NCI-H510A treated with DMSO at 0.1 percent for 48 hours (cell line): ENCODE measurements around the gene NCOR2.
"Not testable (repeated sequence)": the region's sequence is repeated elsewhere in the genome, so short reads cannot be mapped to it uniquely, and the experiment has no call there.

ENCODE experiments used
- DNase-seq: peaks from one replicate; lab custom pipeline; 2025; lab: John Stamatoyannopoulos, UW

NCOR2 gene

DNA sequence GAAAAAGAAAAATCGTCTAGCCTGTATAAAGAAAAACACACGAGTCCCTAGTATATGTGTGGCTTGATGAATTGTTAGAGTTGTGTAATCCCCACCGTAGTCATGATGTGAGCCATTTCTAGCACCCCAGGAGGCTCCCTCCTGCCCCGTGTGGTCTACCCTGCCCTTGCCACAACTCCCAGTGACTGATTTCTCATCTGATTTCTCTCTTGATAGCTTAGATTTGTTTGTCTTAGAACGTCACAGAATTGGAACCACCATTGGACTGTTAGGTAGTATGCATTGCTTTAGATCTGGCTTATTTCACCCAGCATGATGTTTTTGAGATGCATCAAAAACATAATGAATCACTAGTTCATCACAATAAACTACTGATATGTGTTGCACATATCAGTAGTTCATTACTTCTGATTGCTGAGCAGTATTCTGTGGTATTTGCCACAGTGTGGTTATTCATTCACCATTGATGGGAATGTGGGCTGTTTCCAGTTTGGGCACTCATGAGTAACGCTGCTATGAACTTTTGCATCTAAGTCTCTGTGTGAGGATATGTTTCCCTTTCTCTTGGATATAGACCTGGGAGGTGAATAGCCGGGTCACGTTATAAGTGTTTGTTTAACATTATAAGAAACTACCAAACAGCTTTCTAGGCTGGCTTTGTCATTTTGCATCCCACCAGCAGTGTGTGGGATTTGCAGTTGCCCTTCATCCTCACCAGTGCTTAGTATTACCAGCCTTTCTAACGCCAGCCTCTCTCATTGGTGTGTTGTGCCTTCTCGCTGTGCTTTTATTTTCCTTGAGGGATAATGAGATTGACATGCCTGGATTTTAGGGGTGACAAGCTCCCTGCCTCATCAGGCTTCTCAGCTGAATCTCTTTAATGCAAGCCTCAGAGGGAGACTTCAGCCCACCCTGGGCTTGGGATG, 31.9 kb upstream of the NCOR2 start:
- DNase-seq: no peak

DNA sequence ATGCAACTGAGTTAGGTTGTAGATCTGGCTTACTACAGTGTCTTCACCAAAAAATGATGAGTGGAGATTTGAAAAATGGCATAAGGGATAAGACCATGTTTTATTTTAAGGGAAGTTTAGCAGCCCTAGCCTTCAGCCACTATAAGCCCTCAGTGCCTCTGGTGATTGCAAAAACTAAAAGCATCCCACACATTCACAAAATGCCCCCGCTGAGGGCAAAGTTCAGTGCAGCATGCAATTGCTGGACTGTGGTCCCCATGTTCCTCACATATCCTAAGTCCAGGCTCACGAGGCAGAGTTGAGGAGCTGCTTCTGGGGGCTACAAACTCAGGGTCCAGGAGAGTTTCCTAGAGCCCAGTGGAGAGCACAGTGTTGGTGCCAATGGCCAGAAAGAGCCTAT, 29.6 kb upstream of the NCOR2 start:
- no peak for DNase-seq

DNA sequence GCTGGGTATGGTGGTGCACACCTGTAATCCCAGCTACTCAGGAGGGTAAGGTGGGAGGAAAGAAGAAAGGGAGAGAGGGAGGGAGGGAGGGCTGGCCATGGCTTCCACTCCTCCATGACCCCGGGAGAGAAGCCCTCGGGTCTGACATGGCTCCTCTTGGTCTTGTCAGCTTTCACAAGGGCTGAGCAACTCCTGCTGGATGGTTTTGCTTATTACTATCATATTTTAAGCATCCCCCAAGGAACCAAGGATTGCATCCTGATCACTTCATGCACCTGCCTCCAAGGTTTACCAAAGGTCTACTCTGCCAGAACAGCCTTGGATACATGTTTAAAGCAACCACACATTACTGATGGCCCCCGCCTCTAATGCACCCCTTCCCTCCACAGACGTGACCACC, 28.0 kb upstream of the NCOR2 start:
- DNase-seq: no peak

DNA sequence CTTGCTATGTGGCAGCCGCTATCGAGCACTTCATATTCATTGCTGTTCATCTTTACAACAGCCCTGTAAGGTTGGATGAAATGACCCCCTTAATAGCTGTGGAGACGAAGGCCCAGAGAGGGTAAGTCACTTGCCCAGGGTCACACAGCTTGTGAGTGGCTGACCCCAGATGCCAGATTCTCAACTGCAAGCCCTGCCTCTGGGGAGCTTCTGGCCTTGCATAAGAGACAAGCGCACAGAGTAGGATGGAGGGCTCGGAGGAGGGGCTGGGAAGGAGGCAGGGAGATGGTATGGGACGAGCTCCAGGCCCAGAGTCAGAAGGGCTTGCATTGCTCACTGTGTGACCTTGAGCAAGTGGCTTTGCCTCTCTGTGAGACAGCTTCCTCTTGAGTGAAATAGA, 27.4 kb upstream of the NCOR2 start:
- DNase-seq: no peak

DNA sequence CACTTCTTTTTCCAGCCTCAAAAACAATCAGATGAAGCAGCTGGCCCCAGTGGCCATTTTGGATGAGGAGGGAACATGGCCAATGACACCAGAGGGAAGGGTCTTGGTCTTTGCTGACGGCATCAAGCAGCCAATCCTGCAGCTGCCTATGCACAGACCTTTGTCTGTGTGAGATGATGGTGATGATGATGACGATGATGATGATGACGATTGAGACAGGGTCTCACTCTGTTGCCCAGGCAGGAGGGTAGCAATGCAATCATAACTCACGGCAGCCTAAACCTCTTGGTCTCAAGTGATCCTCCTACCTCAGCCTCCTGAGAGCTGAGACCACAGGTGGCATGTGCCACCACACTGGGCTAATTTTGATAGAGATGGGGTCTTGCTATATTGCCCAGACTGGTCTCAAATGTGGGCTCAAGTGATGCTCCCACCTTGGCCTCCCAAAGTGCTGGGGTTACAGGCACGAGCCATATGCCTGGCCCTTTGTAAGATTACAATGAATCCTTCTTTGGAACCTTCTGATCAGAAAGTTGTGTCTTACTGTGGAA, 26.5 kb upstream of the NCOR2 start:
- DNase-seq: no peak

DNA sequence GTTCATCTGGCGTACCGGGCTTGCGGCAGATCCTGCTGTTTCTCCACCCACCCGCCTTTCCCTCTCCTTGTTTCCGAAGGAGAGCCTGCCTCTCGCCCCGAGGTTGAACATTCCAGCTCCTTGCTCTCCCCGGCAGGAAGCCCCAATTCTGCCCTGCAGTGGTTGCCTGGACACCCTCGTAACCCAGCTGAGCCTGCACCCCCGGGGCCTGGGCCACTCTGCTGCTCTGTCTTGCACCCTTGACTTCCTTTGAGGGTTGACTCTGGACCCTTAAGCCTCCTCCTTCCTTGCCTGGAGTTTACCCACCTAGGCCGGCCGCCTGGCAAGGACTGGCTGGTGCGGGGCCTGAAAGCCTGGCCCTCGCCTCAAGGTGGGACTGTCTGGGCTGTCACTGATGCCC, 25.8 kb upstream of the NCOR2 start:
- DNase-seq: no peak

DNA sequence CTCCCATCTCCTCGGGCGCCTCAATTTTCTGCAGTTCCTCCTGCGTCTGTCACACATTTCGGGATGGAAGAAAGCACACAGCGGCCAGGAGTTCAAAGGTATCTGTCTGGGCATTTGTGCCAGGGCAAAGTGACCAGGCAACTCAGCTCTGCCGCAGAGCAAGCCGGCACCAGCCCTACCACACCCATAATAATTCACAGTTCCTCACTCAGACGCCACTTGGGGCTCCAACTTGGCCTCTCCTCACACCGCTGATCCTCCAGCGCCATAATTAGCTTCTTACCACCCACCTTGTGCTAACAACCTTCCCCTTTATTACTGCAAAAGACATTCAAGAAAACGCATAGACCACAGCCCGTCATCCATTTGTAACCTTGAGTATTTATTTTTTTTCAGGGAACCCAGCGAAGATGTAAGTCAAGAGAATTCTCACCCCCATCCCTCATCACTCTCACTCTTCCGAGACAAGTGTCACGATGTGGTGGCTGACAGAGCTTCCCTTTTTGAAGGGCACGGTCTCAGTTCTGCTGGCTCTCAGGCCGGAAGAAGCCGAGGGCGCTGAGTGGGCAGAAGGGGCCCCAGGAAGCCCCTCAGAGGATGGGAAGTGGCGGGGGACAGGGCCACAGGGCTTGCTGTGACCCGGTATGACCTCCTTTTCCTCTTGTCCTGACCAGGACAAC, 25.2 kb upstream of the NCOR2 start:
- DNase-seq: no peak

DNA sequence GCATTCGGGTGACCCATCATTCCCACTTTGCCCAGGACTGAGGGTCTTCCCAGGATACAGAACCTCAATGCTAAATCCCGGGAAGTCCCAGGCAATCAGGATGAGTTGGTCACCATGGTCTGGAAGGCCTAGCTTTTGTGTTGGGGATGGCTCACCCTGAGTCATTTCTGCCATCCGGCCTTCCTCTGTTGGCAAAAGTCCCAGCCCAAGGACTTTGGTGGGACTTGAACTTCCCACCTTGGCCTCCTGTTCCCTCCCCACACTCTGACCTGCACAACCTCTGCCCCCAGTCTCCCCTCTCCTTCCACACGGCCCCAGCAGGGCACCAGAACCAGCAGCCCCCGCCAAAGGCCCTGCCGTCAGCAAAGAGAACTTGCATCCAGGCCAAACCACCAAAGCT, 24.6 kb upstream of the NCOR2 start:
- no peak for DNase-seq

DNA sequence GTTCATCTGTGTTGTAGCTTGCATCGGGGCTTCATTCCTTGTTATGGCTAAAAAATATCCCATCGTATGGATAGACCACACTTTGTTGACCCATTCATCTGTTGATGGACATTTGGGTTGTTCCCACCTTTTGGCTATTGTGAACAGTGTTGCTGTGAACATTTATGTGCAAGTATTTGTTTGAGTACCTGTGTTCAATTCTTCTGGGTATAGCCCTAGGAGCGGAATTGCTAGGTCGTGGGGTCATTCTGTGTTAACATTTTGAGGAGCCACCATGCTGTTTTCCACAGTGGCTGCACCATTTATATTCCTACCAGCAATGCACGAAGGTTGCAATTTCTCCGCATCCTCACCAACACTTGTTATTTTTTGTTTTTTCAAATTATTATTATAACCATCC, 23.0 kb upstream of the NCOR2 start:
- no peak for DNase-seq

DNA sequence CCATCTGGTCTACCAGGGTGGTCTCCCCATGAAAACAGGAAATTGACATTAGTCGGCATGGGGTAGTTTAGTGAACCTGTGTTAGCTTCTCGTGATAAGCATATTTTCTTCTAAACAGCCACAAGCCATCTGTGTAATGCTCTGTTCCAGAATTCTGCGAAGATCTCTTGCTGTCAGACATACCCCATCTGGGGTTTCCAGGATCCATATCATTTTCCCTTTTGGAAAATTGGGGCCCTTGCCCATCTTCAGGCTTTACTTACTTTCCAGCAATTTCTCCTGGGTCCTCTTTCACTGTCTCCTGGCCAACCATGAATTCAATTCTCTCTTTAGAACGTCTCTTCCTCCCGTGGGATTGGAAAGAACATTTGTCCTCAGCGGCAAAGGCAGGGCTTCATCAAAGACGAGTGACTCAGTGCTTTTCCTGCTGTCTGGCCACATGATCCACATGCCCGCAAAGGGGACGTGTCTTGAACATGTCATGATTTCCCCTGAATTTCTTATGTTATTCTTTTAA, 21.4 kb upstream of the NCOR2 start:
- no peak for DNase-seq

DNA sequence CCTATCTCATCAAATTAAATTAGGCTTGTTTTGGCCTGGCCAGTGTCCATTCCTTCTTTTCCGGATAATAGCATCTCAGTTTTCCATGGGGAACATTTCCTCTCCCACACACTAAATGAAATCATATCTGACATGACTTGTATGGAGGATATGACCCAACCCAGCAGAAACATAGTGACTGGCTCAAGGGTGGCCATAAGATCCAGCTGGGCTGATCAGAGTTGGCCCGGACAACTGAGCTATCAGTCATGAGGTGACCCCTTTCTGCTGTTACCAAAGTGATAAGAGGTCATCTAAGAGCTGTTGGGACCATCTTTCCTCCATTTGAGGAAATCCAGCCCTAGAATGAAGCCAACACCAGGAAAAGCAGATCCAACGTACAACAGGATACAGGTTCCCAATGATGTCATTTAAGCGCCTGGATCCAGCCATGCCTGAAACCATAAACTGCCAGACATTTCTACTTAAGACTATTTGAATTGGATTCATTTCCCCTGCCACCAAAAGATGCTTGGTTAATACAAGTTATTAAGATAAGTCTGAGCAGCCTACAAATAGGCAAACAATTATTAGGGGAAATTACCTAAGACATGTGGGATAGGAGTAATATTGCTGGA, 20.7 kb upstream of the NCOR2 start:
- no peak for DNase-seq

DNA sequence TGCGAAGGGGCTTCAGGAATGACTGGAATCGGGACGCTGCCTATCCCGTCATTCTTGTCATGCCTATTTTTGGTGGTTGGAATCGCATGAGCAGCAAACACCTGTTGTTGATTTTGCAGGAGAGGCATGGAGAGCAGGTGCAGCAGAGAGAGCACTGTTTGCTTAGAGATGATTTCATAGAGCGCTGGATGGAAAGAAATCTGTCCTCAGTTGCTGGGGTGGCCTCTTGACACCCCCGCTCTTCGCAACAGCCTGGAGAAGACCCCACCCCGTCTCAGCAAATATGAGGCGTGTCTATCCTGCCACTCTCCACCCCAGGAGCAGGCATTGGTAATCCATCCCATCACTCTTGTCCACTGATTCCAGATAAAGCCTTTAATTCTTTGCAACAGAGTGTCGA, 19.3 kb upstream of the NCOR2 start:
- peak; percentile 98 for DNase-seq

DNA sequence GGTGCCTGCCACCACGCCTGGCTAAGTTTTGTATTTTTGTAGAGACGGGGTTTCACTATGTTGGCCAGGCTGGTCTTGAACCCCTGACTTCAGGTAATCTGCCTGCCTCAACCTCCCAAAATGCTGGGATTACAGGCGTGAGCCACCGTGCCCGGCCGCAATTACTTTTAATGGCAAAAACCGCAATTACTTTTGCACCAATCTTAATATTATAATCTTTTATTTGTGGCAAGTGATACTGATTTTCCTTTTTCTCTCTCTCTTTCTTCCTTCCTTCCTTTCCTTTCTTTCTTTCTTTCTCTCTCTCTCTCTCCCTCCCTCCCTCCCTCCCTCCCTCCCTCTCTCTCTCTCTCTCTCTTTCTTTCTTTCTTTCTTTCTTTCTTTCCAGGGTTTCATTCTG, 17.1 kb upstream of the NCOR2 start:
- not testable (repeated sequence) for DNase-seq

DNA sequence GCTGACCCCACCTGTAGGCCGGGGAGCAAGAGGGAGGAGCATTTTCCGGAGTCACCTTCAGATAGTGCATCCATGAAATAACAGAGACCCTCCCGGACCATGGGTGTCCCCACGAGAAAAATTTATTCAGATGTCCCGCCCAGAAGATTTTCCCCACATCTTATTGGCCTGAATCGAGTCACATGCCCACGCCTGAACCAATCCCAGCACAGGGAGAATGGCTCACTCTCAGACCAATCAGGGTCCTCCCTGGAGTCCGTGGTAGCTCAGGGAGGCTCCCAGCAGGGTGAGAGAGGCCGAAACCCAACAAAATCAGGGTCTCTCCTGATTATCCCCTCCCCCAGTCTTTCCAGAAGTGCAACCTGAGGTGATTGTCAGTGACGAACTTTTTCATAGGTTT, 16.4 kb upstream of the NCOR2 start:
- no peak for DNase-seq

DNA sequence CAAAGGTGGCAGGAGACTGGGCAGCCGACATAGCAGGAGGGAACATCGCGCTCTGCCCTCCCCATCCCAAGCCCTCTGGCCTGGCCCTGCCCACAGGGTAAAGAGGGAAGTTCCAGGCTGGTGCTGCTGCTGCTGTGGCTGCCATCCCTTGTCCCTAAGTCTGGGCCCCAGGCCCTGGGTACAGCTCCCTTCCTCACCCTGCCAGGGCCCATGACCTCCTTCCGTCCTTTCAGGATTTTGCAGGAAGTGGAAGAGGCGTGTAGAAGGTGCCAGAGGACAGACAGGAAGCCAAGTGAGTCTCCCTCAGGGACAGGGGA, 14.7 kb upstream of the NCOR2 start:
- no peak for DNase-seq

DNA sequence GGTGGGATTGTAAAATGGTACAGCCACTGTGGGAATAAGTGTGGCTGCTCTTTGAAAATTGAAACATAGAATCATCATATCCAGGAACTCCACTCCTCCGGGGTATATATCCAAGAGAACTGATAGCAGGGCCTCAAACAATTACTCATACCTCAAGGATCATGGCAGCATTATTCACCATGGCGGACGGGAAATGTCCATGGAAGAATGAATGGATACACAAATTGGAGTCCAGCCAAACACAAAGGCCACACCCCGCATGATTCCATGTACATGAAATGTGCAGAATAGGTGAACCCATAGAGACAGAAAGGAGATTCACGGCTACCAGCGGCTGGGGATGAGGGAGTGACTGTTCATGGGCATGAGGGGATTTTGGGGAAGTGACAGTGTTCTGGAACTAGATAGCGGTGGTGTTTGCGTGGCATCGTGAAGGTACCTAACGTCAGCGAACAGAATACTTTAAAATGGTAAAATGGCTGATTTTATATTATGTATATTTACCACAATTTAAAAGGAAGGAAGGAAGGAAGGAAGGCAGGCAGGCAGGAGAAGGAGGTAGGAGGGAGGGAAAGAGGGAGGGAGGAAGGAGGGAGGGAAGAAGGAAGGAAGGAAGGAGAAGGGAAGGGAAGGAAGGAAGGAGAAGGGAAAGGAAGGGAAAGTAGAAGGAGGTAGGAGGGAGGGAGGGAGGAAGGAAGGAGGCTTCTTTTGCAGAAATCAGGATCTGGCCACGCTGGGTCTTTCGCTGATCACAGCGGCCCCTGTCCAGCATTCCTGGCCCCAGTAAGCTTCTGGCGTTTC, 14.1 kb upstream of the NCOR2 start:
- no peak for DNase-seq

DNA sequence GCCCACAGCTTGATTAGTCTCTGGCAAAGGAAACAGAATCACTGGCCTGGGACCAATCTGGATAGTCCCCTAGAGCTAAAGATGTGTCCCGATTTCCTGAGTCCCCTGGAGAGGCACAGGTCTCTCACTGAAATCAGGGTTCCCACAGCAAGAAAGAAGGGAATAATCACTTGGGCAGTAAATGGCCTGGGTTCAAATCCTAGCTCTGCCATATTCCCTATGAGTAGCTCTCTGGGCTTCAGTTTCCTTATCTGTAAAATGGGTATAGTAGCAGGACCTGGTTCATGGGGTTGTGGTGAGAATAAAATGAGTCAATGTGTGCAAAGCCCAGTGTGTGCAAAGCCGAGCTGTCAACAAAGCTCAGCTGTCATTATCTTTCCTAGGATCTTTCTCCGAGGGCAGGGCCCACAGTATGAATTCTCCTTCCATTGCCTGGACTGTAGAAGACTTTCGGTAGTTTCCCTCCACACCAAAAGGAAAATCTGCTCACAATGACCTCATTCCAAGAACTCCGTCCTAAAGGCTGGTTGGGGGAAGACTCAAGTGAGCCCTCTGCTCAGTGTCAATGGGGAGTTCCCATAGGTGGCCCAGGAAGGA, 12.6 kb upstream of the NCOR2 start:
- DNase-seq: no peak

DNA sequence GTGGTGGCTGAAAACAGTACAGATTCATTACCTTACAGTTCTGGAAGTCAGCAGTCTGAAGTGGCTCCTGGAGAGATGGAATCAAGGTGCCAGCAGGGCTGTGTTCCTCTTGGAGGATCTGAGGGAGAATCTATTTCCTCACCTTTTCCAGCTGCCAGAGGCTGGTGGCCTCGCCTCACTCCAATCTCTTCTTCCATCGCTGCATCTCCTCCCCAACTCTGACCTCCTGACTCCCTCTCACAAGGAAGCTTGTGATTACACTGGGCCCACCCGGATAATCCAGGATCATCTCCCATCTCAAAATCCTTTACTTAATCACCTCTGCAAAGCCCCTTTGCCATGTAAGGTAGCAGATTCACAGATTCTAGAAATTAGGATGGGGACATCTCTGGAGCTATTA, 11.4 kb upstream of the NCOR2 start:
- DNase-seq: no peak

DNA sequence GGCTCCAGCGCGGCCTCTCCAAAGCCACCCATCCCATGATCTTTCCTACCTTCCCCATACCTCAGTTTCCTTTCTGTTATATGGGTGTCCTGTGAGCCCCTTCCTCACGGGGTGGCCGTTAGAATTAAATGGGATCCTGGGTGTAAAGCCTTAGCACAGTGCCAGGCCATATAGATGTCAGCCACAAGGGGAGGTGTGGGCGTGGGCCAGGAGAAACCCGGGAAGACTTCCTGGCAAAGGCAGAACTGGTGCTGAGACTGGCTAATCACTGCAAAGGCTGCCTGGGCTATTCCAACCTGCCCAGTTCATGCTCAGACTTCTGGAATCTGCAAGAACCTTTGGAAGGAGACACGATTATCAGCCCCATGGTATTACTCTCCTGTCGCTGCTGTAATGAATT, 11.0 kb upstream of the NCOR2 start:
- no peak for DNase-seq

DNA sequence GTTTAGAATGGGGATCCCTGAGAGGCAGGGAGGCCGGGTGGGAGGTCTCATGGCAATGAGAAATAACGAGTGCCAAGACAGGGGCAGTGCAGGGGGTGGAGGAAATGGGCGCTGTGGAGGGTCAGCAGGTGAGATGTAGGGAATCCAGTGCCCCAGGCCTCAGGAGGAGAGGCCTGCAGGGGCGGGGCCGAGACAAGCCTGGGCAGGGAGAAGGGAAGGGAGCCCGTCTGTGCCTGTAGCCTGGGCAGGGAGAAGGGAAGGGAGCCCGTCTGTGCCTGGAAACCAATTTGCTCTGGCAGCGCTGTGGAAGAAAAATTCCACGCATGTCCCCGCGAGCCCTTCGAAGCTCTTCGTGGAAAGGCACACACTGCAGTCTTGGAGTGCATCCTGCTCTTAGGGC, 10.6 kb upstream of the NCOR2 start:
- DNase-seq: peak; percentile 60

DNA sequence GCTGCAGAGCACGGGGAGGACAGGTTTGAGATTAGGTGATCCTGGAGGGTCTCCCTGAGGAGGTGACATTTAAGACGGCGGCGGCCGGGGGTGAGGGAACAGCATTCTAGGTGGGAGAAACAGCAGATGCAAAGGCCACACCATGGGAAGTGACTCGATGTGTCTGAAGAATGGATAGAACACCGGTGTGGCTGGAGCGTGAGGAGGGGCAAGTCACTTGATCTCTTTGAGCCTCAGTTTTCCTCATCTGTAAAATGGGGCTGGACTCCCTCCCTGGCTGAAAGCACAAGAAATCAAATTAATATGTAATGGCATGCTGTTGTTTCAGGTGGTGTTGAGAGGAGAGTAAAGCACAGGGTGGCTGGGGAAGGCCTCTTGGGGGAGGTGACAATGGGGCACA, 10.0 kb upstream of the NCOR2 start:
- DNase-seq: no peak
